ENCODE results near the gene VDAC1.
"Not testable (repeated sequence)": the region's sequence is repeated elsewhere in the genome, so short reads cannot be mapped to it uniquely, and the experiment has no call there.

The VDAC1 gene

DNA sequence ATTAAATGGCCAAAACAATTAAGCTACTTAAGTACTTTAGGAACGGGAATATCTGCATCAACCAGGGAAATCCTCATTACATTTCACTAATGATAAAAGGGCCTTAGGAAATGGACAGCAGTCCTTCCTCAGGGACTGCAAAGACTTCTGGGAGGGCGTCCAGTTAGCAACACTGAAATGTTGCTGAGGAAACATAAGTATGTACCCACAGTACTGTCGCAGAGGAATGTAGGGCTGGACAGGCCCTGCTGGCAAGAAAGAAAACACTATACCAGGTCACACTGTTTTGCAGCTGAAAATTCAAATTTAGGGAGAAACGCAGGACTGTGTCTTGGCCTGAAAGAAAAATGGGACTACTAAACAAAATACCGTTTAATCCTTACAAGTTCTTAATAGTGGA is 37.7 kb downstream of the VDAC1 start:
- DNase-seq (ENCODE audit: low read depth): no peak

DNA sequence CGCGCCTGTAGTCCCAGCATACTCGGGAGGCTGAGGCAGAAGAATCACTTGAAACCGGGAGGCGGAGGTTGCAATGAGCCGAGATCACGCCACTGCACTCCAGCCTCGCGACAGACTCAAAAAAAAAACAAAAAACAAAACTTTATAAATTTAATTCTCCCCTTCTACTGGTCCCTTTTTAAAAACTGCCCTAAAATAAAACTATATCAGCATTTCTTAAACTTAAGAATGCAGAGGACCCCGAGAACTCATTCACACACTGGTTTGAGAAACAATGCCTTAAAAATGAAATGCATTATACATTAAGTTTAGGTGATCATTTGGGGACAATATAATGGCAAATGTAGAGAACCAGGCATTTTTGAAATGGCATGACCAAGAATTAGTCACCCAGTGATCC is 38.7 kb downstream of the VDAC1 start:
- DNase-seq (ENCODE audit: low read depth): no peak

DNA sequence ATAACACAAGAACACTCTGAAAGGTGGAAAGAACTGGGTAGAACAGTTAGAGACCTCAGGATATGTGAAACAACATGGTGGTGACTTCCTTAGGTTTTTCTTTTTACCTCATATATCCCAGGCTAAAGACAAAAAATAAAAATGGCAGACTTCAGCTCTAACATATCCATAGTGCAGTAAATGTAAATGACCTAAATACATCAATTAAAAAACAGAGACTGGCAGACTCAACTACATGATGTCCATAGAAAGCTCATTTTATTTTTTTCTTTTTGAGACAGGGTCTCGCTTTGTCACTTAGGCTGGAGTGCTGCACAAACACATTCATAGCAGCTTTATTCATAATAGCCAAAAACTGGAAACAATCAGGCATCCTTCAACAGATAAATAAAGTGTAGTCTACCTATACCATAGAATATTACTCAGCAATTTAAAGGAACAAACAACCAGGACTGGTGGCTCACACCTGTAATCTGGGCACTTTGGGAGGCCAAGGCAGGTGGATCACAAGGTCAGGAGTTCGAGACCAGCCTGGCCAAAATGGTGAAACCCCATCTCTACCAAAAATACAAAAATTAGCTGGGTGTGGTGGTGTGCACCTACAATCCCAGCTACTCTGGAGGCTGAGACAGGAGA is 41.2 kb downstream of the VDAC1 start:
- DNase-seq (ENCODE audit: low read depth): no peak

DNA sequence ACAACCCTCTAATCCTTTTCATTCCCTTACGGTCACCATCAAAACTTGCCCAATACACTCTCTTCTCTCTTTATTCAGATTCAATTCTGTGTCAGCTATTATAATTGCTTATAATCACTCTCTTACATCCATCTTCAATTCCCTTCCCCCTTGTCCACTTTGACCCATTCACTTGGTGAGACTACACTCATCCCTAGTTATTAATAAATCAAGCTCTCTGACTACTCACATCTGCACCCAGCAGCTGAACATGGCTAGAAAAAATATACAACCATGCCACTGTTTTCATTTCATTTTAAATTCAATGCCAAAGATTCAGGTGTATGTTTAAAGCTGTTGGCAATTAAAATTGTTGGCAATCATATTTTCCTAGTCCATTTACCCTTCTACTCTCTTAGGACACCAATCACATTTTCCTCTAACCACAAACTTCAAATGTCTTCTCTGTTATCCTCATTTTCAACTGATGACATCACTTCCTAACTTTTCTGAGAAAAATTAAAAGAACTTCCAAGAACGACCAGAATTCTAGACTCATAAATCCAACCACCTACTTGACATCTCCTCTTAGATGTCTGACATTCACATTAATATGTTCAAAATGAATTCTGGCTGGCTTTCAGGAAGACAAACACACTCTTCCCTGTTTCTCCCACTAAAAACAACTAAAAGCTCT is 41.8 kb downstream of the VDAC1 start:
- no peak for DNase-seq (ENCODE audit: low read depth)

DNA sequence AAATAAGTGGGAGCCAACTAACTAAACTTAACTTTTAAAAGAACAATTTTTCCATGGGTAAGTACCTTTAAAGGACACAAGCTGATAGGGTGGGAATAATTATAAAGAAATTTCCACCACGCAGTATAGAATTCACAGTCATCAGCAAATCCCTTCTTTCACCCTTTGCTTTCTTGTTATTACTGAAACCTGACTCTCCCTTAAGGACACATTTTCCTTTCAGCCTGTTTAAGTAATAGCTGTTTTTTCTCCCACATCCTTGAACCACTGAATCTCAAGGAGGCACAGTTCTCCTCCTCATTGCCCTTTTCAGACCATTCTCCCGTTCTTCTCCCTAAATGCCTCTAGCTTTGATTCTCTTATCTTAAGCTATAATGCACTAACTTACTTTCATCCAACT is 42.6 kb downstream of the VDAC1 start:
- DNase-seq (ENCODE audit: low read depth): no peak

DNA sequence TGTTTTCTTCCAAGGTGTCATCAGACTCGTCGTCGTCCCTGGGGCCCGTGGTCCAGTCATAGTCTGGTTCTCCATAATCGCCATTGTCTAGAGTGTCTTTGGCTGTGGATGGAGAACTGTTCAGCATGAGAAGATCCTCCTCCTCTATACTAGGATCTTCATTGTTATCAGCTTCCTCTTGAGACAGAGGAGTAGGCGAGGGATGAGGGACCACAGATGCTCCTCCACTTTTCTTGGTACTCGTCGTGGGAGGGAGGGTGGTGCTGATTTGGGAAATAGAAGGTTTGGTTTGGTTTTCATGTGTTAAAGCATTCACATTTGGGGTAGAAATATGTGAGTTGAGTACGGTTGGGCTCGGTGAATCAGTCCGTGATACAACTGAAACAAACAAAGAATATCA is 45.1 kb downstream of the VDAC1 start:
- no peak for DNase-seq (ENCODE audit: low read depth)

DNA sequence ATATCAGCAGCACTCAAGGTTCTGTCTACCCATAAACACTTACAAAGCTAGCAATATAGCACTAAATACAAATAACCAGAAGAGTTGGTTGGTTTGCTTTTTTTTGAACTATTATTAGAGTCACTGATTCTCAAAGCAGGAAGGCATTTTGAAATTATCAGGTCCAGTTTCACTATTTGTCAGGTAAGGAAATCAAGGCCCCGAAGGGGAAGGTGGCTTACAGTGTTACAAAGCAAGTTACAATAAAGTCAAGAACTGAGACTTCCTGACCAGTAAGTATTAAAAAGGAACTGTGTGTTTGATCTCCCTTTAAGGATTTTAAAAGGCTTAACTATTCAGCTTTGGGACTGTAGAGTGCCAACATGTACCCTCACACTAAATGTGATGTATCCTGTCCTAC is 47.2 kb downstream of the VDAC1 start:
- no peak for DNase-seq (ENCODE audit: low read depth)

DNA sequence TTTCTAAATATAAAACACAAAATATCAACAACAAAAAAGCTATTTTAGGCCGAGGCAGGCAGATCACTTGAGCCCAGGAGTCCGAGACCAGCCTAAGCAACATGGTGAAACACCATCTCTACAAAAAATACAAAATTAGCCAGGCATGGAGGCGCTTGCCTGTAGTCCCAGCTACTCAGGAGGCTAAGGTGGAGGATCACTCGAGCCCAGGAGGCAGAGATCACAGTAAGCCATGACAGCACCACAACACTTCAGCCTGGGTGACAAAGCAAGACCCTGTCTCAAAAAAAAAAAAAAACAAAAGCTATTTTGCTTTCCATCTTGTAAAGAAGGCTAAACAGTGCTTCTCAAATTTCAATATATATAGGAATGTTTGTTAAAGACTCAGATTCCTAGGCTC is 47.7 kb downstream of the VDAC1 start:
- no peak for DNase-seq (ENCODE audit: low read depth)

DNA sequence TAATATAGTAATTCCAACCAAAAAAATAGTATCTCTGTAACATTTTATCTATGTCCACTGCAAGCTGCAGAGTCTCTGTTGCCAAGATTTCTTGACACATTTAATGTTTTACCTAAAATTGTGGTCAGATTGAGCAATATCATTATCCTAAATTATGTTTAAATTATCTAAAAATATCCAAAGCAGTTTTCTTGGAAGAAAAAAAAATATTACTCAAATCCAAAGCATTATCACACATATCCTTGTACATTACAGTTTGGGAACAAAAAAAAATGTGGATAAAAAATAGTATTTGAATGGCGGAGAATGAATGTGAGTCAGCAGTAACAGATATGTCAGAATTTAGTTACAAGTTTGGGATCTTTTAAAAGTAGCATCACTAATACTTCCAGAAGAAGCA is 48.6 kb downstream of the VDAC1 start:
- DNase-seq (ENCODE audit: low read depth): not testable (repeated sequence)

DNA sequence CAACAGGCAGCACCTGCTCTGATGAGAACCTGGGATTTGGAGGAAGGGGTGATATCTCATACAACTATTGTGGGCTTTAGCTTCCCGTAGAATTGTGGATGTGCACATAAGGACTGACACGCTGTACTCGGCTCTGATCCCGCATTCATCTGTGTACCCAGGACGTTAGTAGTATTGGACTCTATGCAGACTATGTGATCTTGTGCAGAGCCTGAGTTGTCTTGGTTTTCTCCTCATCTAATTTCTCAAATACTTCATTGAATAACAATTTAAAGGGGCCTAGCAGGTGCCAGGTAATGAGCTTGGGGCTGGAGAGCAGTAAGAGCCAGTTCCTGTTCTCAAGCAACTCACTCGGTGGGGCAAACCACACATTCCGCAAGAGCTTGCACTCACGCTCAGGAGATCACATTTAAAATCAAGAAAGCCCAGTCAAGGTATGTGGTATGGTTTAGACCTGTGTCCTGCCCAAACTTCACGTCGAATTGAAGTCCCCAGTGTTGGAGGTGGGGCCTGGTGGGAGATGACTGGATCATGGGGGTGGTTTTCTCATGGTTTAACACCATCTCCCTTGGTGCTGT is 51.1 kb downstream of the VDAC1 start:
- no peak for DNase-seq (ENCODE audit: low read depth)

DNA sequence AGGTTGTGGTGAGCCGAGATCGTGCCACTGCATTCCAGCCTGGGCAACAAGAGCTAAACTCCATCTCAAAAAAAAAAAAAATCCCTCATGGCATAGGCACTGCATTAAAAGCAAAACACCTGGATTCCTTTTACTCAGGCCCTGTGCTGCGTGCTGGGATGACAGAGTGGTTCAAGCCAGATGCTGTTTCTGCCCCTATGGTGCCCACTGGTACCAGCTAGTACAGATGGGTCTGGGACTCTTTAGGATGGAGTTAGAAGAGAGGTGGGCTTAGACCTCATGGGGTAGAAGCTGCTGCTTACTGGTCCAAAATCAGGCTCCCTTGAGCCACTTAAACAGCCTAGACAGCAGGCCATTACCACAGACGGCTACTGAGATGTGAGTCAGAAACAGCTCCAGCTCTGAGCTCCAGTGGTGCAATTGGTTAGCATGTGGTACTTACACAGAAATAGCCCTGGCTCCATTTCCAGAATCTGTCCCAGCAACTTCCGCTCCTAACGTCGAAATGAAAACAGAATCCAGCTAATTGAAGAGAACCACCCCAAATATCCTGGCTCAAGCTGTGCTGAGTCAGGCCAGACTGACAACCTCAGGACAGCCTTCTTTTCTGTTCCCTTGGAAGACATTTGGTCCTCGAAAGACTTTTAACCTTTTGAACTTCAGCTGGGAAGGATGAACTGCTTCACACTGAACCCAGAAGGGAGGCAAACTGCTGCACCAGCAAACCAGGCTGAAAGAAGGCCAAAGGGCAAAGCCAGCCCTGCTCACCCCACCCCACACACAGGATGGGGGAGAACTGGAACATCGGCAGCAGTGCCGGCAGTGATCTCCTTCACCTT is 51.8 kb downstream of the VDAC1 start:
- peak; percentile 78 for DNase-seq (ENCODE audit: low read depth)

DNA sequence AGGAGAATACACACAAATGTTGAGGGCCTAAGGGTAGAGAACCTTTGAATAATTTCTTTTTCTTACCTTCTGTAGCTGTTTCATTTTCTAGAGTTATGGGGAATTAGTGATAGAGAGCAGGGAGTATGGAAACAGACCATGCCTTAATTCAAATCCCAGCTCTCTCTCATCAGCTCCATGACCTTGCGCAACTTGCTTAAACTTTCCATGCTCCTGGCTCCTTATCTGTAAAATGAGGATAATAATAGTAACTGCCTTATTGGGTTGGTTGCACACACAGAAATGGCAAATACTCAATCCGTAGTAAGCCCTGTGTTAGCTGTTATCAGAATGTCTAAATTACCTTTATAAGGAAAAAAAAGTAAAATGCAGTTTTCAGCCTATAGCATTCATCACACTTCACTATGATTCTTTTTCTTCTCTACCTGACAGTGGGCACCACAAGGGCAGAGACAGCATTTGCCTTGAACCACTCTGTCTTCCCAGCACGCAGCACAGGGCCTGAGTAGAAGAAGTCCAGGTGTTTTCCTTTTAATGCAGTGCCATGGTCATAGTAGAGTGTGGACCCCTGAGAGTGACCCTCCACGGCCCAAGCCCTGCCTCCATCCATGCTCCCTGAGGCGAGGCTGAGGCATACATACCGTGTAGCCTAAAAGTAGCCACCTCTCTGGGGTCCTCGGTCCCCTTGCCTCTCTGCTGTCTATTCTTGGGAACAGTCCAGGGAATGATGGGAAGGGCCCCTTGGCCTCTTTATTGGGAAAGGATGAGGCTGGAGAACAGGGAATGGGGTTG is 53.8 kb downstream of the VDAC1 start:
- no peak for DNase-seq (ENCODE audit: low read depth)

DNA sequence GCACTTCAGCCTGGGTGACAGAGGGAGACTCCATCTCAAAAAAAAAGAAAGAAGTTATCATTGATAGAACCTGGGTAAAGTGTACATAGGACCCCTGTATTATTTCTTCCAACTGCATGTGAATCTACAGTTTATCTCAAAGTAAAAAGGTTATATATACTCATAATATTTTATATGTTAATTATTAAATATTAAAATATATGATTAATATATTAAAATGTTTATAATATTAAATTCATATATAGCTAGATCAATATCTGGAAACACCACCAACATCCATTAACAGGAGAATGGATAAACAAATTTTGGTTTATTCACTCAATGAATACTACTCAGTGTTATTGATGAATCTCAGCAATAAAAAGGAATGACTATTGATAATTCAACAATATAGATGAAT is 56.1 kb downstream of the VDAC1 start:
- no peak for DNase-seq (ENCODE audit: low read depth)

DNA sequence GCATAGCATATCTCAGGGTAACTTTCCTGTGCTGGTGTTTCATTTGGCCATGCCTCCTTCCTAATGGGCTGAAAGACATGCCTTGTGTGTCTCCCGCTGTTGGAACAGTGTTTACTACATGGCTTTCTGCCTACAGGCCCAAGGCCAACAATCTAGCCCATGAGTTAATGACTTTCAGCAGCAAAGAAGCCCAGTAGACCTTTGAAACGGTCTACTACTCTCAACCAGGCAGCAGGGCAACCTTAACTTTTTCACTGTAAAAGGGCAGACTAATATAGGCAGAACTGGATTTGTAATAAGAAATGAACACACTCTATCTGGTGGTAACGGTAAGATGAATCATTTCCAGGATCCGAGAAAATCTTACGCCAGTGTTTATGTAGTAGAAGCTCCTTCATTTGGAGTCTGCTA is 57.3 kb downstream of the VDAC1 start:
- no peak for DNase-seq (ENCODE audit: low read depth)

DNA sequence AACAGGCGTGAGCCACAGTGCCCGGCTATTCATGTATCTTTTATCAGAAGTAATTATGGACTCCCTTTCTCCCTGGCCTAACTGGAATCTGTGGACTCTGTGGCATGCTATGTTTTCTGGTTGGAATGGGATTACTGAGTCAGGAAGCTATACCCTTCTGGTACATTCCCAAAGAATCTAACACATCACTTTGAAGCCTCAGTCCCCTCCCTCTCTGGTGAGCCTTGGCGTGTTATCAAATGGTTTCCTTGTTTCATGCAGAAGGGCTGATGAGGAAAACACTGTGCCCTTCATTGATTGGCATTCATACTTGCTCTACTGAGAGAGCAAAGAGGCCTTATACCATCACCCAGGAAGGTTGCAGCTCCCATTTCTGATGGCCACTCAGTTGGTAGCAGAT is 59.2 kb downstream of the VDAC1 start:
- DNase-seq (ENCODE audit: low read depth): no peak

DNA sequence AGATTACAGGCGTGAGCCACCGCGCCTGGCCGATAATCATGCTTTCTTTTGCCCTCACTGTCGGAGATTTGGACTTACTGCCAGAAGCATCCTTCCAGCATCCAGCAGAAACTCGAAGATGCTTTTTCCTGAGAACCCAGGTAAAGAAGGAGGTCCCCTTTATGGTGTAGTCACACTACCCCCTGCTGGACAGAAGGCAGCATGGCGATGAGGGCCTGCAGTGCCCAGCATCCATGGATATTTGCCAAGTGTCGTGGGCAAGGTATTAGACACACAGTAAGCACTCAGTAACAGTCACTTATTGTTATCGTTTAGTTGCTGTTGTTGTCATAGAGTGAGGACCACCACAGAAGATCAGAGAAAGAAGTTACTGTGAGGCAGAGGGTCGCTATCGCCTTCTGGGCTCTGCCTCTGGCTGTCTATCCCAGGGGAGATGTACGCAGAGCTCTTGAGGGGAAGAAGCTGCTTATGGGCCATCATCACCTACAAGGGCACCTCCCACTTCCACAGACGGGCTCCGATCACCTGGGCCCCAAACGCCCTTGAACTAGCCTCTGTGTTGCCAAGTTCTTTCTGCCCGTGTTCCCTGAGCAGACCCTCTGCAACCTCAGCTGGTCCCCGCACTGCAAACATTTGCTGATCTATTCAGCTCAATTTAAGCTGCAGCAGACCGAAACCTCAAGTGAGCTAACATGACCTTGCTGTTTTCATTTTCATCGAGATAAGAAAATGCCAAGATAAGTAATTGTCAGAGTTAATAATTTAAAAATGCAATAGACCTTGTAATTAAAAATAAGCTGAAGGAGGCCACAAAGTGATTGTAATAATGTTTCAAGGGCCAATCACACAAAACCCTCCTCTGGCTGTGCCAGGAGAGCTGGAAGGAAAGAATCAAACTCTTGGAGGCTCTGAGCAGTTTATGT is 60.3 kb downstream of the VDAC1 start:
- no peak for DNase-seq (ENCODE audit: low read depth)

DNA sequence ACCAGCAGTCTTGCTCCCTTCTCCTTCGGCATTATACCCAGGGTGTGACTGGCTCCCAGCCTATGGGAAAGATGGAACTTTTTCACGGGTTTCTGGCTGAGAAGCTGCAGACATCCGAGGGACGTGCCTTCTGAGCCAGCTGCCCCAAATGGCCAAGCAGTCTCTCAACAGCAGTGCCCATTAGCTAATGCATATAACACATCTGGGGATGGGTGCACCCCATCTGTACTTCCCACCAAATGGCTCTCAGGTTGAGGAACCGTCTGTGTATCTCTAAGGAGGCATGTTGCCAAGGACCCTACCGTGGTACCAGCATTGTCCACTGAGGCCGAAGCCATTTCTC is 61.3 kb downstream of the VDAC1 start:
- no peak for DNase-seq (ENCODE audit: low read depth)

DNA sequence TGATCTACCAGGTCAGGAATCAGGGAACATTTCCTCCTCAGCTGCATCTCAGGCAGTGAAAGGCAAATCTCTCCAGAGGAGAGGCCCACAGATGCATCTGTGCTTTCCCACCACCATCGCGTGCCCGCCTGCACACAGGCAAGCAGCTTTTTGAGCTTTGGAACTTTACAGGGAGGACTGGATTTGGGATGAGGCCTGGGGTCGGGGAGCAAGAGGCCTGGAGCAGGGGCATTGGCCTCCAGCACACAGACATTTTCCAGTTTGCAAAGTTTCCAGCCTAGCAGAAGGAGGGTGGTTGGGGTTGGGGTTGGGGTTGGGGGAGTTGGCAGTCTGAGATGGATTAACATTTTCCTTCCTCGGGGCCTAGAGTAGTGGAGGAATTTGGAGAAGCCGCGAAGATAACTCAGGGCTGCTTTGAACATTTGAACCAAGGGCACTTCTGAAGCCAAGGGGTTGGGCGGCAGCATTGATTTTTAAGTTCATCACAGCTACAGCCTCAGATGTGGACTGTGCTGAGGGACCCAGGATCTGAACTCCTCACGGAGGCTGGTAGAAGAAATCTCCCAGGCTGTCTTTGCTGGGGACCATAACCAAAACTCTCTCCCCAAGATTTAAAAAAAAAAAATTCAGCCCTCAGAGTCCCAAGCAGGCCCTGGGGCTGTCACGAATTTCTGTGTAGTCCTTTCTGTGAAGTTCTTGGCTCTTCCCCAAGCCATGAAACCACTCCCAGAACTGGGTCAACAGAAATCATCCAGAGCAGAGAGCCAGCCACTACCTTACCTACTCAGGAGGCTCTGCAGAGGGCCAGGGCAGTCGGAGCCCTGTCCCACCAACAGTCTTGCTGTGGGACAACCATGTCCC is 61.9 kb downstream of the VDAC1 start:
- no peak for DNase-seq (ENCODE audit: low read depth)

DNA sequence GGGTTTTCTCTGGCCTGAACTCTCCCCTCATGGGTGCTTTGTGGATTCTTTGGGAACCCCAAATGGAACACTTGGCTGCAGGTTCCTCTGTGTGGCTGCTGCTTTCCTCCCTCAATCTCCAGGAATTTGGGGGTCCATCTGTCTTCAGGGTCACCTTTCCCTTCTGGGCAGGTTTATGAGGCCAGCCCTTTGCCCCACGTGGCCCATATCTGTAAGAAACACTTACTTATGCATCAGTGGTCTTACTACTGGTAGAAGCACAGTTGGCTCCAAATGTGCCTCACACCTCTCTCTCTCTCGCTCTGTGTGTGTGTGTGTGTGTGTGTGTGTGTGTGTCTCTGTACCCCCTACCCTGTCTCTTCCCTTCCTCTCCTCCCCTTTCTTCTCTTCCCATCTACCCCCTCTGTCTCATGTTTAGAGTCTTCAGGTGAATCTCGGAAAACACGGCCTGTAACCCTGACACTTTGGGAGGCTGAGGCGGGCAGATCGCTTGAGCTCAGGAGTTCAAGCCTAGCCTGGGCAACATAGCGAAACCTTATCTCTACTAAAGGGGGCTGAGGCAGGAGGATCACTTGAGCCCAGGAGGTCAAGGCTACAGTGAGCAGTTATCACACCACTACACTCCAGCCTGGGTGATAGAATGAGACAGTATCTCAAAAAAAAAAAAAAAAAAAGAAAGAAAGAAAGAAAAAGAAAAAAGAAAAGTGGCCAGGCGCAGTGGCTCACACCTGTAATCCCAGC is 63.1 kb downstream of the VDAC1 start:
- no peak for DNase-seq (ENCODE audit: low read depth)
